PC-9 (cell line): Measurements from ENCODE around the gene RHEB. TPM values are rescaled to one million over a fixed set of nuclear protein-coding genes. Genes with fewer than 3 reads are reported as not detected.

ENCODE experiments used
- BruUV-seq: library from RNA; stranded (reverse); fragments of 400-500 nt; replicated peaks from 2 replicates; lab custom pipeline; 2021; lab: Mats Ljungman, UMichigan
- CTCF ChIA-PET: fragments of 300-600 bp; sonication (Branson Sonifier 250); formaldehyde crosslinking; loops from one replicate; lab custom pipeline; 2022; ENCODE audit warnings: antibody characterized with exemption; lab: Charles Lee
- POLR2A ChIA-PET: fragments of 300-600 bp; sonication (Branson Sonifier 250); formaldehyde crosslinking; loops from one replicate; lab custom pipeline; 2022; ENCODE audit warnings: antibody characterized with exemption; ENCODE audit not compliant: unreplicated experiment; lab: Charles Lee
- DNase-seq, 2 experiments: peaks; one replicate each; pipeline versions ENCODE4 v3.0.0 to v3.0.0-alpha.2; 2015 to 2022; ENCODE audit warnings: mixed read lengths in 1 of 2
- H2AFZ ChIP-seq: fragments of 200-600 bp; sonication (generic); 2 replicates; pipeline ENCODE4 v1.8.1; 2017; ENCODE audit warnings: antibody characterized with exemption
- H3F3A ChIP-seq: fragments of 200-600 bp; sonication (generic); 2 replicates; pipeline ENCODE4 v1.8.1; 2017; ENCODE audit warnings: antibody characterized with exemption, mild to moderate bottlenecking, low read depth; ENCODE audit not compliant: insufficient read depth
- H3K27ac ChIP-seq: fragments of 200-600 bp; sonication (generic); 2 replicates; pipeline ENCODE4 v1.6.1; 2016; ENCODE audit warnings: mixed run types
- H3K27me3 ChIP-seq: fragments of 200-600 bp; sonication (generic); 2 replicates; pipeline ENCODE4 v1.6.1; 2016; ENCODE audit warnings: low read depth, mixed run types; ENCODE audit not compliant: insufficient read depth
- H3K36me3 ChIP-seq: fragments of 200-600 bp; sonication (generic); 2 replicates; pipeline ENCODE4 v1.6.1; 2016; ENCODE audit warnings: low read depth, mixed run types
- H3K4me1 ChIP-seq: fragments of 200-600 bp; sonication (generic); replicated peaks from 2 replicates; pipeline ENCODE4 v1.6.1; 2016; ENCODE audit warnings: mixed run types; ENCODE audit not compliant: insufficient read depth
- H3K4me2 ChIP-seq: fragments of 200-600 bp; sonication (generic); 2 replicates; pipeline ENCODE4 v1.6.1; 2017; ENCODE audit warnings: mixed run types
- H3K4me3 ChIP-seq: fragments of 200-600 bp; sonication (generic); 2 replicates; pipeline ENCODE4 v1.6.1; 2016; ENCODE audit warnings: mixed run types
- H3K79me2 ChIP-seq: fragments of 200-600 bp; sonication (generic); 2 replicates; pipeline ENCODE4 v1.6.1; 2017; ENCODE audit warnings: low read depth, mixed run types
- H3K9me2 ChIP-seq: fragments of 200-600 bp; sonication (generic); 2 replicates; pipeline ENCODE4 v1.8.1; 2017; ENCODE audit warnings: mild to moderate bottlenecking; ENCODE audit not compliant: insufficient read depth
- H3K9me3 ChIP-seq: fragments of 200-600 bp; sonication (generic); 2 replicates; pipeline ENCODE4 v1.8.1; 2016; ENCODE audit warnings: low read depth; ENCODE audit not compliant: insufficient read depth
- H4K20me1 ChIP-seq: fragments of 200-600 bp; sonication (generic); 2 replicates; pipeline ENCODE4 v1.8.1; 2017; ENCODE audit not compliant: insufficient read depth
- CTCF ChIP-seq: fragments of 200-600 bp; sonication (generic); conservative IDR thresholded peaks from 2 replicates; pipeline ENCODE4 v1.6.1; 2017; ENCODE audit warnings: mixed run types, antibody characterized with exemption, mild to moderate bottlenecking, moderate library complexity
- EZH2 ChIP-seq: fragments of 200-600 bp; sonication (generic); IDR thresholded peaks from 2 replicates; pipeline ENCODE4 v1.8.0; 2017; ENCODE audit warnings: antibody characterized with exemption, low read depth
- intact Hi-C: fragments of 100-400 bp; cut with micrococcal nuclease; formaldehyde crosslinking; loops from one replicate; pipeline ENCODE4 v1.10.0; 2022; ENCODE audit not compliant: unreplicated experiment
- total RNA-seq: library from RNA; stranded (reverse); gene quantifications from 2 replicates; pipeline ENCODE4 v1.2.3, GENCODE V29; 2021

Gene RHEB
- total RNA-seq, 1 experiment from 2014 or later: 202 TPM

- ChIA-PET CTCF (no interaction called here), POLR2A (no interaction called here)
- Histone ChIP-seq H3K27ac (peak overlapping the region; percentile 71), H3K4me3 (no peak overlapping the region), H2AFZ (no peak overlapping the region), H3K9me3 (no peaks in the 10 kb centered on the region), H3K27me3 (no peaks in the 10 kb centered on the region), H3K4me1 (peaks cover 43% of the 10 kb centered on the region), H3K4me2 (peak overlapping the region; percentile 57), H4K20me1 (peaks cover 88% of the 10 kb centered on the region), H3K36me3 (no peaks in the 10 kb centered on the region), H3F3A (peaks cover 54% of the 10 kb centered on the region), H3K9me2 (no peaks in the 10 kb centered on the region), H3K79me2 (peaks cover 100% of the 10 kb centered on the region)
- no TSS peak for BruUV-seq
- no peak for DNase-seq
- no peak for TF ChIP-seq EZH2
- TF ChIP-seq CTCF: no peak
- intact Hi-C loops: no loop called here
Measured at GRCh38 chr7:151505836-151506468, 13.7 kb downstream of the RHEB start.

GRCh38 chr7:151505433-151505832, 14.3 kb downstream of the RHEB start:
- H3K27ac ChIP-seq: peak overlapping the region; percentile 71
- BruUV-seq: no TSS peak
- POLR2A ChIA-PET: interaction anchor here (0.7 to 1.0 kb wide), 2 partner anchors 14 to 50 kb away, joined by 7 to 9 read pairs; partner anchors contain the start of gene RHEB
- H3K79me2 ChIP-seq: peaks cover 100% of the 10 kb centered on the region
- peaks cover 54% of the 10 kb centered on the region for H3F3A ChIP-seq
- peaks cover 42% of the 10 kb centered on the region for H3K4me1 ChIP-seq
- no peaks in the 10 kb centered on the region for H3K9me3 ChIP-seq
- intact Hi-C loops: no loop called here
- no peak overlapping the region for H3K4me3 ChIP-seq
- H2AFZ ChIP-seq: no peak overlapping the region
- peak overlapping the region; percentile 57 for H3K4me2 ChIP-seq
- CTCF ChIA-PET: interaction anchor here (0.7 kb wide), 1 partner anchor 10 kb away, joined by 3 read pairs; no protein-coding TSS in a partner anchor
- no peaks in the 10 kb centered on the region for H3K9me2 ChIP-seq
- TF ChIP-seq EZH2 (no peak), CTCF (no peak)
- no peak for DNase-seq
- no peaks in the 10 kb centered on the region for H3K36me3 ChIP-seq
- H4K20me1 ChIP-seq: peaks cover 87% of the 10 kb centered on the region
- H3K27me3 ChIP-seq: no peaks in the 10 kb centered on the region

GRCh38 chr7:151504715-151505326, 14.9 kb downstream of the RHEB start:
- Histone ChIP-seq H4K20me1 (peaks cover 87% of the 10 kb centered on the region), H3K9me2 (no peaks in the 10 kb centered on the region), H3F3A (peaks cover 54% of the 10 kb centered on the region), H3K27me3 (no peaks in the 10 kb centered on the region), H3K4me3 (no peak overlapping the region; the same call in 1 of the 2 replicates), H3K4me2 (peak overlapping the region; percentile 57), H2AFZ (no peak overlapping the region), H3K79me2 (peaks cover 100% of the 10 kb centered on the region), H3K9me3 (no peaks in the 10 kb centered on the region), H3K4me1 (peaks cover 39% of the 10 kb centered on the region), H3K36me3 (no peaks in the 10 kb centered on the region), H3K27ac (peak overlapping the region; percentile 71)
- intact Hi-C loops: no loop called here
- no peak for DNase-seq
- BruUV-seq: no TSS peak
- TF ChIP-seq EZH2: no peak
- TF ChIP-seq CTCF: no peak
- CTCF ChIA-PET: interaction anchor here (0.6 to 0.7 kb wide), 2 partner anchors 11 to 139 kb away, joined by 3 to 7 read pairs; no protein-coding TSS in a partner anchor
- POLR2A ChIA-PET: interaction anchor here (0.7 to 1.0 kb wide), 2 partner anchors 15 to 51 kb away, joined by 7 to 9 read pairs; partner anchors contain the start of gene RHEB
